Measurements from ENCODE around the gene BIRC3.

GRCh38 chr11:102325088-102325487, 7.8 kb downstream of the BIRC3 start:
- TF ChIP-seq CTCF (IDR thresholded peaks at IDR 0.05; ENCODE audit: poor library complexity, severe bottlenecking) (no peak), EP300 (conservative IDR thresholded peaks at IDR 0.05; ENCODE audit: poor library complexity, severe bottlenecking) (no peak), SMC3 (conservative IDR thresholded peaks at IDR 0.05; ENCODE audit: poor library complexity) (no peak), EZH2 (IDR thresholded peaks at IDR 0.05; ENCODE audit: borderline replicate concordance, insufficient read depth, low read length, poor library complexity, severe bottlenecking) (no peak), POLR2AphosphoS5 (IDR thresholded peaks at IDR 0.05) (no peak), REST (IDR thresholded peaks at IDR 0.05; ENCODE audit: borderline replicate concordance) (no peak), RAD21 (conservative IDR thresholded peaks at IDR 0.05) (no peak), MXI1 (conservative IDR thresholded peaks at IDR 0.05; ENCODE audit: poor library complexity, severe bottlenecking) (no peak), TAF1 (IDR thresholded peaks at IDR 0.05; ENCODE audit: low read depth) (no peak)

All from neural cell (in vitro differentiated cells).